ENCODE data around the gene TAS2R42.

DNA sequence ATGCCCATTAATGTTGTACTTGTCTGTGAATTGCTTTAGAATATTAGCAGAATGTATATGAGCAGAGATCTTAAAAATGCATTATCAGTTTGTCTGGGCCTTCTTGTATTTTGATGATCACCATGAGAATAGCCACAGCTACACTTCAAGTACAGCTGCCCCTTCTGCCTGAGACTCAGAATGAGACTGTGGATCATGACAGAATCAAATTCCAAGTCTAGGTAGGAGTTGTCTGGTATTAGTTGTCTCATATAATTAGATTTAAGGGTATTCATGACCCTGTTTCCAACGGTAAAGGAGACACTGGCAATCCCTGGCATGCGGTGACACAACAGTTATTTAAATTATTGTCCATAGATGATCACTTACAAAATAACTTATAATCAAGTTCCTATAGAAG lies 34.0 kb downstream of the TAS2R42 start:
- TF ChIP-seq POLR2A (IDR thresholded peaks at IDR 0.05; ENCODE audit: low read depth, low read length) (no peak), POLR2AphosphoS5 (IDR thresholded peaks at IDR 0.05; ENCODE audit: low read depth, low read length) (no peak), TAF1 (IDR thresholded peaks at IDR 0.05; ENCODE audit: borderline replicate concordance, low read depth, low read length) (no peak)
